ENCODE data around the gene TXNRD1.

GRCh38 chr12:104263026-104263425 is 47.4 kb downstream of the TXNRD1 start:
- TF ChIP-seq CTCF (IDR thresholded peaks at IDR 0.05) (no peak), POLR2A (IDR thresholded peaks at IDR 0.05) (no peak), EP300 (IDR thresholded peaks at IDR 0.05) (no peak)

Data from ovary (tissue), 3 donors.